NCI-H2227 (cell line): ENCODE measurements around the gene VWA2.

Source experiments
- DNase-seq: peaks from one replicate; lab custom pipeline; 2025; ENCODE audit not compliant: unreplicated experiment; lab: John Stamatoyannopoulos, UW

The VWA2 gene

GRCh38 chr10:114295393-114295792, 56.3 kb downstream of the VWA2 start:
- DNase-seq = no peak

DNA sequence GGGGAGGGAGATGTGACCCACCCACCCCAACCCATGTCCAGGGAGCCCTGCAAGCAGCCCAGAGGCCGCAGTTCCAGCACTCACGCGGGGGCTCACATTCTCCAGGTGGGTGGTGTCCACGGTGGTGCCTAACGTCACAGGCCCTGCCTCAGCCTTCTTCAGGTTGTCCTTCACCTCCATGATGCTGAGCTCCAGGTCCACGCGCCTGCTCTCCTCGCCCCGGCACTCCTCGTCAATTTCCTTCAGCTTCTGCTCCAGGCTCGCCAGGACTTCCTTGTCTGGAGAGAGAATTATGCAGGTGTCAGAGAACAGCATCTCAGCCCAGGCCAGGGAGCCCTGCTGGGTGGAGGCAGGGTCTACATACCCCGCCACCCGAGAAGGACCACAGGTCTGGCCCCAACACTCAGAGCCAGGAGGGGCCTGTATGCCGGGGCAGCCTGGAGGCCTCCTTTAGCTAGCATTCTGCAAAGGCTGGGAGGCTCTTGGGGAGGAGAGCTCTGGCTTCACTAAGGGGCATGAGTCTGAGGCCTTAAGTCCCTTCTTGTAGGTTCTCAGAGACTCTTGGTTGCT, 58.2 kb downstream of the VWA2 start:
- DNase-seq = no peak

GRCh38 chr10:114300036-114300645, 61.1 kb downstream of the VWA2 start:
- no peak for DNase-seq

- DNase-seq = no peak
Measured at GRCh38 chr10:114301177-114301576, 62.1 kb downstream of the VWA2 start.

GRCh38 chr10:114301951-114302710, 63.1 kb downstream of the VWA2 start:
- no peak for DNase-seq

GRCh38 chr10:114303556-114303955, 64.5 kb downstream of the VWA2 start:
- DNase-seq = no peak

- peak; percentile 85 for DNase-seq
Measured at GRCh38 chr10:114304017-114304570, 65.0 kb downstream of the VWA2 start.

DNA sequence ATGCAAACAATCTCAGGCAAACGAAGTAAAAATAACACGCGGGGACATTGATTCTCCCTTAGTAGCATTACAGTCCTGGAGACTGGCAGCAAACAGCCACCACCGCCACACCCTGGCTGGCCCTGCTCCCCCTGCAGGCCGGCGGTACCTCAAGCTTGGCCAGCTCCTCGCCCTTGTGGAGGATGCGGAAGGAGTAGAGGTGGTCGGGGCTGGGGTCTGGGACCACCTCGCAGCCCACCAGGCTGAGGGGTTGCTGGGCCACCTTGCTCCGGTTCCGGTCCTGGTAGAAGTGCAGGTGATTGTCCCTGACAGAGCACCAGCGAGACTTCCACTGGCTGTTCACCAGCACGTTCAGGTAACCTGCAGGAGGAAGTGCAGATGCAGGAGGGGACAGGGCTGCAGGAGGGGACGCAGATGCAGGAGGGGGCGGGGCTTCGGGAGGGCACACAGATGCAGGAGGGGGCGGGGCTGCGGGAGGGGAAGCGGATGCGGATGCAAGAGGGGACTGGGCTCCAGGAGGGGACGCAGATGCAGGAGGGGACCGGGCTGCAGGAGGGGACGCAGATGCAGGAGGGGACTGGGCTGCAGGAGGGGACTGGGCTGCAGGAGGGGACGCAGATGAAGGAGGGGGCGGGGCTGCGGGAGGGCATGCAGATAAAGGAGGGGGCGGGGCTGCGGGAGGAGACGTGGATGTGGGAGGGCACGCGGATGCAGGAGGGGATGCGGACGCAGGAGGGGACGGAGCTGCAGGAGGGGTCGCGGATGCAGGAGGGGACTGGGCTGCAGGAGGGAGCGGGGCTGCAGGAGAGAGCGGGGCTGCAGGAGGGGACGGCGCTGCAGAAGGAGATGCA, 65.7 kb downstream of the VWA2 start:
- DNase-seq = peak; percentile 69

- no peak for DNase-seq
Measured at GRCh38 chr10:114305521-114305925, 66.5 kb downstream of the VWA2 start.

- no peak for DNase-seq
Measured at GRCh38 chr10:114306116-114306973, 67.3 kb downstream of the VWA2 start.

GRCh38 chr10:114307731-114308130, 68.7 kb downstream of the VWA2 start:
- no peak for DNase-seq

DNA sequence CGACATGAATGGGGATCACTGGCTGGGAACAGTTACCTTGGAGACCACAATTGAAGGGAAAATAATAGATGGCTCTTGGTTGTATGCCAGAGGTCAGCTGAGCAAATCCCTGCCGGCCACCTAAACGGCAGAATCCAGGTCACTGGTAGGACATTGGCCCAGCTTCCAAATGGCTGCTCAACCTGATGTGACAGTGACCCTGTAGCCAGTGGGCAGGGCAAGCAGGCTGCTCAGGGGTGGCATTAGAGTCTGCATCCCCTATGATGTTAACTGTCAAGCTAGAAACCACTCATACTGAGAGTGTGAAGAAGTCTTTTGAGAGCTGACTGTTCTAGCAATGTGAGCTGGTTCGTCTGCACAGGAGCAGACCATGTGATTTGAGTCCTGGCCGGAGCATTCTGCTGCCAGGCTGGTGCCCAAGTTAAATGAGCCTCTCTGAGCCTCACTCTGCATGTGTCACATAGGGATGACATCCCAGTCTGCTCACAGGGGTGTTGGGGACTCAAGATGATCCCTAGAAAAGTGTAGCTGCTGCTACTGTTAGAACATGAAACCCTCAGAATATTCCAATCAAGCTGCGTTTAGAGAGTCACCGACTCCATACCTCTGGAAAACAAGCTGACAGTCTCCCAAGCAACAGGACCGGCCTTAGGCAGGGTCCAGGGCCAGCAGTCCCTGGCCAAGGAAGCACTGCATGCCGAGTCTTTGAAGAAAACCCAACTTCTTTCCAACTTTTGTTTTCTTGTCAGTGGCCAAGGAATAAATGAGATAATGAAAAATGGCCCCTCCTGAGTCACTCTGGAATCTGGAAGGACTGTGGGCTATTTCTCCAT, 69.7 kb downstream of the VWA2 start:
- DNase-seq = no peak

- no peak for DNase-seq
Measured at GRCh38 chr10:114309364-114309651, 70.3 kb downstream of the VWA2 start.

- DNase-seq = no peak
Measured at GRCh38 chr10:114310346-114310745, 71.3 kb downstream of the VWA2 start.

GRCh38 chr10:114311023-114311422, 72.0 kb downstream of the VWA2 start:
- no peak for DNase-seq

DNA sequence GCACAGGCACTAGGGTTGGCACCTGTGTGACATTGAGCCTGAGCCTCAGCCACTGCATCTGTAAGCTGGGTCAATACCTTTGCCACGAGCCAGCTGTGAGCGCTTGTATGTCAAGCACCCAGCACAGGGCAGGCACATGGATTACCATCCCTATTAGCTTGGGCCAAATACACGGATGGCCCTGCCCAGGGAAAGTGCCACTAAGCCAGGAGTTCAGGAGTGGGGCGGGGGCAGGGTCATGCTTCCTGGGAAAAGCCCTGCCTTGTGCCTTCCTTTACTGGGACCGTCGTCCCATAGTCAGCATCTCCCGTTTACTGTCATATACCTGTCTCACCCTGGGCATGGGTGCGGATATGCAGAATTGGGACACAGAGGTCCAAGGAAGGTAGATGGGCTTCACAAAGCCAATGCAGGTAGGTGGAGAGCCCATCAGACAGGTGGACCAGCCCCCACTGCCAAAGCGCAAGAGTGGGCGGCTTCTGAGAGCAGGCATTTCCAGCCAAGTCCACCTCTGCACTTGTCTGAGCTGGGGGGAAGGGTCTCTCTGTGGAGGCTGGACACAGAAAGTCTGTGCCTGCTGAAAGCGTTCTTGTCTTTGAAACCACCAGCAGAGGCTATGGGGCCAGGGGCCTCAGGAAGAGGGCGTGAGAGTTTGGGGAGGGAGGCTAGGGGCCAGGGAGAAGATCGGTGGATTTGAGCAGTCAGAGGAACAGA, 72.6 kb downstream of the VWA2 start:
- no peak for DNase-seq

DNA sequence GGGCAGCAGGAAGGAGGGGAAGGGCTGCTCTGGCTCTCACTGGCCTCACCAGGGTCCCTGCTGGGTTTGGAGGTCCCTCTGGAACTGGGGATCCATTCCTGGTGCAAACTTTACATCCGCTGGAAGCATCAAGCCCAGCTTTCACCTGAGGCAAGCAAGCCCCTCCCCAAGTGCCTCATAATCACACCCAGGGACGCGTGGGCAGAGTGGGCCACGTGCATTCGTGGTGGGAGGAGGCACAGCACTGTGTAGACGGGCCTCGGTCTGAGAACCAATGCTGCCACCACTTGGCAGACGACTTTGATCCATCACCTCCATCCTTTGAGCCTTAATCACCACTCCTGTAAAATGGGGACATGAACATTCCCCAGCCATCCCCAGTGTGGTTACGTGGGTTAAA, 74.1 kb downstream of the VWA2 start:
- no peak for DNase-seq

GRCh38 chr10:114313866-114314265, 74.8 kb downstream of the VWA2 start:
- no peak for DNase-seq
